WERI-Rb-1 (cell line): ENCODE measurements around the gene LPO.

Experiments used
- DNase-seq: peaks from one replicate; pipeline ENCODE4 v3.0.0-alpha.2; 2020
- H3K27ac ChIP-seq: fragments of 250-450 bp; sonication (Bioruptor Pico); 2 replicates; pipeline ENCODE4 v1.5.1; 2020; ENCODE audit warnings: mild to moderate bottlenecking, moderate library complexity
- H3K27me3 ChIP-seq: fragments of 250-450 bp; sonication (Bioruptor Pico); 2 replicates; pipeline ENCODE4 v1.5.1; 2021; ENCODE audit warnings: mild to moderate bottlenecking, low read depth, moderate library complexity; ENCODE audit not compliant: insufficient read depth, severe bottlenecking
- H3K36me3 ChIP-seq: fragments of 250-450 bp; sonication (Bioruptor Pico); 2 replicates; pipeline ENCODE4 v1.5.1; 2020; ENCODE audit warnings: mild to moderate bottlenecking, moderate library complexity
- H3K4me3 ChIP-seq: 2 replicates; pipeline ENCODE4 v1.5.1; 2011; ENCODE audit warnings: low read depth, mild to moderate bottlenecking, control low read depth, low read length
- H3K9me3 ChIP-seq: fragments of 250-450 bp; sonication (Bioruptor Pico); 2 replicates; pipeline ENCODE4 v1.5.1; 2021; ENCODE audit warnings: mild to moderate bottlenecking, moderate library complexity; ENCODE audit not compliant: severe bottlenecking
- TF ChIP-seq, protein P1 (sequence below): IDR thresholded peaks from 2 replicates; pipeline ENCODE4 v1.5.1; 2011; ENCODE audit warnings: low read depth, mild to moderate bottlenecking, control low read depth, inconsistent platforms, low read length

The LPO gene

DNA sequence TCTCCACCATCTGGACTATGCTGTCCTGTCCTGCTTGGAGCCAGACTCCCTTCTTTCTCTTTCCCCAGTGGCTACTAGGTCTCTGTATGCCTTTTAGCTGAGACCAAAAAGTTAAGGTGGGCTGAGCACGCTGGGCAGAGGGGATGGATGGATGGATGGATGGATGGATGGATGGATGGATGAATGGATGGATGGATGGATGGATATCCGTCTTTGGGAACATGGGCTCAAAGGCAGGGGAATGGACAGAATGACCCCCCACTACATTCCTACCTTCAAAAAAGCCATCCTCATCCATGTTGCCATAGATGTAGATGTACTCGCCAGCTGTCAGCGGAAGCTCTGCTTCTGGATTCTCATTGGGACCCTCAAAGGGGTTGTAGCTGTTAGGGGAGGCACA lies 77.4 kb downstream of the LPO start:
- no peak overlapping the region for H3K4me3 ChIP-seq
- H3K9me3 ChIP-seq: peaks cover 13% of the 10 kb centered on the region
- H3K36me3 ChIP-seq: peaks cover 27% of the 10 kb centered on the region
- no peak overlapping the region for H3K27ac ChIP-seq
- no peaks in the 10 kb centered on the region for H3K27me3 ChIP-seq
- DNase-seq: no peak
- TF ChIP-seq, protein P1, sequence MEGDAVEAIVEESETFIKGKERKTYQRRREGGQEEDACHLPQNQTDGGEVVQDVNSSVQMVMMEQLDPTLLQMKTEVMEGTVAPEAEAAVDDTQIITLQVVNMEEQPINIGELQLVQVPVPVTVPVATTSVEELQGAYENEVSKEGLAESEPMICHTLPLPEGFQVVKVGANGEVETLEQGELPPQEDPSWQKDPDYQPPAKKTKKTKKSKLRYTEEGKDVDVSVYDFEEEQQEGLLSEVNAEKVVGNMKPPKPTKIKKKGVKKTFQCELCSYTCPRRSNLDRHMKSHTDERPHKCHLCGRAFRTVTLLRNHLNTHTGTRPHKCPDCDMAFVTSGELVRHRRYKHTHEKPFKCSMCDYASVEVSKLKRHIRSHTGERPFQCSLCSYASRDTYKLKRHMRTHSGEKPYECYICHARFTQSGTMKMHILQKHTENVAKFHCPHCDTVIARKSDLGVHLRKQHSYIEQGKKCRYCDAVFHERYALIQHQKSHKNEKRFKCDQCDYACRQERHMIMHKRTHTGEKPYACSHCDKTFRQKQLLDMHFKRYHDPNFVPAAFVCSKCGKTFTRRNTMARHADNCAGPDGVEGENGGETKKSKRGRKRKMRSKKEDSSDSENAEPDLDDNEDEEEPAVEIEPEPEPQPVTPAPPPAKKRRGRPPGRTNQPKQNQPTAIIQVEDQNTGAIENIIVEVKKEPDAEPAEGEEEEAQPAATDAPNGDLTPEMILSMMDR: no peak

DNA sequence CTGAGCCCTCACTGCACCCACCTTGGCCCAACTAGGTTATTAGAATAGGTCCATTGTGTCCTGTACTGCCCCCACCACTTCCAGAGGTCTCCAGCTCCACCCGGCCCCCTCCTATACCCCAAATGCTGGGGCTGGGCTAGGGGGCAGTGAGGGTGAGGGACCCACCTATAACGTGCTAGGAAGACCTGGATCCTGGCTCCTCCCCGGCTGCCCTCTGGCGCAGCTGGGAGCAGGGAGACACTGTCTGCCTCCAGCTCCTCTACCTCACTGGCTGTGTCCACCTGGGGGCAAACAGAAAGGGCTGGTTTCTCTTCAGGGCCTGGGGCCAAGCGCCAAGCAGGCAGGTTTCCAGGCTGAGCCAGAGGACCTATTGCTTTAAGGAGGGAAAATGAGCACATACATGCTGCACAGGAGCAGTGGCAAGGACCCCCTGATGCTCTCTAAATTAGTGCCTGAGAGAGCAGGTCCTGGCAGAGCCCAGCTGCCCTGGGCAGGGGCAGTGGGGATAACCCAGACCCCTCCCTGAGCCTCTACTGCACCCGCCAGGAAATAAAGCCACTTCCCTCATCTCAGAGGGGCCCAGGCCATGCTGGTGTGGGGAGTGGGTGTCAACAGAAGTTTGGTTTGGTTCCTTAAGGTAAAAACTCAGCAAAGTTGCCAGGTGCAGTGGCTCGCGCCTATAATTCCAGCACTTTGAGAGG lies 78.0 kb downstream of the LPO start:
- Histone ChIP-seq H3K27me3 (no peaks in the 10 kb centered on the region), H3K4me3 (no peak overlapping the region), H3K36me3 (peaks cover 30% of the 10 kb centered on the region), H3K27ac (peak overlapping the region; percentile 9; the same call in 1 of the 2 replicates), H3K9me3 (peaks cover 13% of the 10 kb centered on the region)
- peak; percentile 7 for DNase-seq
- TF ChIP-seq, protein P1: no peak

- H3K27ac ChIP-seq: peak overlapping the region; percentile 11
- peaks cover 36% of the 10 kb centered on the region for H3K36me3 ChIP-seq
- H3K9me3 ChIP-seq: peaks cover 13% of the 10 kb centered on the region
- peak; percentile 67 for DNase-seq
- TF ChIP-seq, protein P1: peak; percentile 70
- no peak overlapping the region for H3K4me3 ChIP-seq
- H3K27me3 ChIP-seq: no peaks in the 10 kb centered on the region
These were observed 79.2 kb downstream of the LPO start for GRCh38 chr17:58317421-58318064.

DNA sequence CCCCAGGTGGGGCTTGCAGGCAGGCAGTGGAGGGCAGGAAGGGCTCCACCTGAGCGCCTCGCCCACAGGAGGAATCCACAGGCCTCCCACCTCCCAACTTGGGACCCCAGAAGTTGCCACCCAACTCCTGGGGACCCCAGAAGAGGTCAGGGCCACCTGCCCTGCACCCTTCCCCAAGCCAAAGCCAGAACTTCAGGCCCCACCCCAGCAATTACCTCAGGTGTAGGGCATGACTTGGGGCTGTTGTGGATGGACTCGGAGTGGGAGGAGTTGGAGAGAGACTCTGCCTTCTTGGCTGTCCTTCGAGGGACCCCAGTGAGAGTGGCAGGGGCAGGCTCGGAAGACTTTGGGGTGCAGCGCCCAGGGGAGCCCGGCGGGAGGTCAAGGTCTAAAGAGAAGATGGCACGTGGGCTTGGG lies 79.7 kb downstream of the LPO start:
- H3K27me3 ChIP-seq: no peaks in the 10 kb centered on the region
- H3K9me3 ChIP-seq: peaks cover 13% of the 10 kb centered on the region
- no peak overlapping the region for H3K4me3 ChIP-seq
- TF ChIP-seq, protein P1: no peak
- H3K36me3 ChIP-seq: peaks cover 36% of the 10 kb centered on the region
- DNase-seq: peak; percentile 12
- H3K27ac ChIP-seq: peak overlapping the region; percentile 11
